ENCODE results near the gene SKIC2.

SKIC2 gene

DNA sequence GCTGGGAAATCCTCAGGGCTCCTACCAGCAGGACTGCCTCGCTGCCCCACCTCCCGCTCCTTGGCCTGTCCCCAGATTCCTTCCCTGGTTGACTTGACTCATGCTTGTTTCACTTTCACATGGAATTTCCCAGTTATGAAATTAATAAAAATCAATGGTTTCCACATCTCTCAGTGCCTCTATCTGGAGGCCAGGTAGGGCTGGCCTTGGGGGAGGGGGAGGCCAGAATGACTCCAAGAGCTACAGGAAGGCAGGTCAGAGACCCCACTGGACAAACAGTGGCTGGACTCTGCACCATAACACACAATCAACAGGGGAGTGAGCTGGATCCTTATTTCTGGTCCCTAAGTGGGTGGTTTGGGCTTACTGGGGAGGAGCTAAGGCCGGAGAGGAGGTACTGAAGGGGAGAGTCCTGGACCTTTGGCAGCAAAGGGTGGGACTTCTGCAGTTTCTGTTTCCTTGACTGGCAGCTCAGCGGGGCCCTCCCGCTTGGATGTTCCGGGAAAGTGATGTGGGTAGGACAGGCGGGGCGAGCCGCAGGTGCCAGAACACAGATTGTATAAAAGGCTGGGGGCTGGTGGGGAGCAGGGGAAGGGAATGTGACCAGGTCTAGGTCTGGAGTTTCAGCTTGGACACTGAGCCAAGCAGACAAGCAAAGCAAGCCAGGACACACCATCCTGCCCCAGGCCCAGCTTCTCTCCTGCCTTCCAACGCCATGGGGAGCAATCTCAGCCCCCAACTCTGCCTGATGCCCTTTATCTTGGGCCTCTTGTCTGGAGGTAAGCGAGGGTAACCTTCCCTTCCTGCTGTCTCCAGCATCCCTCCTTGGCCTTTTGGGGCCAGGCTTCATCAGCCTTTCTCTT is 13.2 kb upstream of the SKIC2 start, which contains the start of gene CFB:
TSS of gene CFB (plus strand) at position 589 of the 863 bp plus-strand sequence. CDS start at position 716, 127 bp downstream.
- no peak for DNase-seq

DNA sequence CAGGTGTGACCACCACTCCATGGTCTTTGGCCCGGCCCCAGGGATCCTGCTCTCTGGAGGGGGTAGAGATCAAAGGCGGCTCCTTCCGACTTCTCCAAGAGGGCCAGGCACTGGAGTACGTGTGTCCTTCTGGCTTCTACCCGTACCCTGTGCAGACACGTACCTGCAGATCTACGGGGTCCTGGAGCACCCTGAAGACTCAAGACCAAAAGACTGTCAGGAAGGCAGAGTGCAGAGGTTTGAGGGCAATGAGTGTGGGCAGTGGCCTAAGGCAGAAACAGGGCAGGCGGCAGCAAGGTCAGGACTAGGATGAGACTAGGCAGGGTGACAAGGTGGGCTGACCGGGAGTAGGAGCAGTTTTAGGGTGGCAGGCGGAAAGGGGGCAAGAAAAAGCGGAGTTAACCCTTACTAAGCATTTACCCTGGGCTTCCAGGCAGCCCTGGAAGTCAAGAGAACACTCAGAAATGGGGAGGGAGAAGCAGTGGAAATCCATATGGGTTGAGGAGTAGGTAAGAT is 12.5 kb upstream of the SKIC2 start:
- no peak for DNase-seq

- DNase-seq: no peak
Measured at GRCh38 chr6:31947070-31947675, 11.8 kb upstream of the SKIC2 start.

- DNase-seq: no peak
Measured at GRCh38 chr6:31947864-31948263, 11.1 kb upstream of the SKIC2 start.

DNA sequence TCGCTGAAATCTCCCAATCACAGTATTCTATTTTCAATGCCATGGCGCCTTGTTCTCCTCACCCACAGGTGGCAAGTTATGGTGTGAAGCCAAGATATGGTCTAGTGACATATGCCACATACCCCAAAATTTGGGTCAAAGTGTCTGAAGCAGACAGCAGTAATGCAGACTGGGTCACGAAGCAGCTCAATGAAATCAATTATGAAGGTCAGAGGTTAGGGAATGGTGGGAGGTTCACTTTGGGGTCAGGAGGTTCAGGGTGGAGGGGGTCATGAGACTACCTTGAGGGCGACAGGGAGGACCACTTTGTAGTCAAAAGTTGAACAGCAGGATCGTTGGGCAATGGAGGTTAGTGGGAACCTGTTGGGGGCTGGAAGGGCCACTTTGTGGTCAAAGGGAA is 10.7 kb upstream of the SKIC2 start:
- no peak for DNase-seq

DNA sequence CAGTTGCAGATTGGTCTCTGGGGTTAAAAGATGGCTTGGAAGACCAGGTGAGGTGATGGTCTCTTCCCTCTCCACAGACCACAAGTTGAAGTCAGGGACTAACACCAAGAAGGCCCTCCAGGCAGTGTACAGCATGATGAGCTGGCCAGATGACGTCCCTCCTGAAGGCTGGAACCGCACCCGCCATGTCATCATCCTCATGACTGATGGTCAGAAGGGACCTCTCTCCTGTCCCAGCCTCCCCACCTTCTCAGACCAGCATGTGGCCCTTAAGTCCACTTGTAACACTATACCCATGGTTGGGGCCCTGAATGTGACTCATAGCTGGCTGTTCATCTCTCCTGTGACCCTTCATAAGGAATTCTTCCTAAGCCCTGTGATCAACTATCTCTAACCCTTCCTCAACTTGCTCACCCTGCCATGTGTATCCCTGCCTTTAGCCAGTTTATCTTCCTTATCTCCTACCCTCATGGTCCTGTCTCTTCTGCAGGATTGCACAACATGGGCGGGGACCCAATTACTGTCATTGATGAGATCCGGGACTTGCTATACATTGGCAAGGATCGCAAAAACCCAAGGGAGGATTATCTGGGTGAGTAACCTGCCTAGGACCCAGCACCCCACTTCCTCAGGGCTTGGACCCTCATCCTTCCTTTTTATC is 10.1 kb upstream of the SKIC2 start:
- no peak for DNase-seq

GRCh38 chr6:31949926-31950548 is 8.9 kb upstream of the SKIC2 start:
- DNase-seq: no peak

DNA sequence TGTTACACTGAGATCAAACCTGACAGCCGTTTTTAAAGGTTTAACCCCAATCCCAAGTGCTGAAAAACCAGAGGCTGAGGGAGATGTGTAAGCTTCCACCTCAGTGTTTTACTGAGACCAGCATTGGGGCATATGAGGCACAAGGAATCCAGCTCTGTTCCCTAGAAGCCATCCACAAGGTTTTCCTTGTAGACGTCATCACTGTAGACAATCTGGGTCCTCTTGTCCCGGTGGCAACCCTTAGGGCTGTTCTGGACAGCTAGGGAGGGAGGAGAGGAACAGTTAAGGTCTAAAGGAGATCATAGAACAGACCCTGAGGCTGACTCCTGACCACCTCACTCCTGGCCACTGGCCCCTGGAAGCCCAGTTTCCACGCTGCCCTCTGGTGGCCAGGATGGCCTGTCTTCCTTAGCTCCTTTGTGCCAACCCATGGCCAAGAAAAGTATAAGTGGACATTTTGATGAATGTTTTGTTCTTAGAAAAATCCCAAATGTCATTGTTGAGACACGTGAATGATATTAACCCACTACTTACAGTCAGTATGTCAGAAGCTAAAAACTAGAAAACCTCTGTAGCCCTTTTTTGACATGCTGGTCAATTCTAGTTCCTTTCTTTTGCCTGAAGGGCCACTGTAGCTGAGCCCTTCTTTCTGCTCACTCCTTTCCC is 6.7 kb upstream of the SKIC2 start:
- DNase-seq: peak; percentile 37

DNA sequence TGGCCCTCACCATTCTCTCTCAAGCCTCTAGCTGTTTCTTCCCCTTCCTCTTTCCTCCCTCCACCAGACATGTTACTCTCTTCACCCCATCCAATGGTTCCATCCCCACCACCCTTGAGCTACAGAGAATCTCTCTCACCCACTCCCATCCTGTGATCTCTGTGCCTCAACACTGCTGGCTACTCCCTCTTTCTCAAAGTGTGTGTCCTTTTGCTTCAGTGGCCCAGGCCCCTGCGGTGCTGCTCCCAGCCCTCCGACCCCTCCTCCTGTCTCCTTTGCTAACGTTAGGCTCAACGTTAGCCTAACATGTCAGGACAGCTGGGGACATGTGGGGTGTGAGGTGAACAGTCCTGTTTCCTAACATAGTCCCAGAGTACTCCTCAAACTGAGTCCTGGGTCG is 6.1 kb upstream of the SKIC2 start:
- DNase-seq: no peak

DNA sequence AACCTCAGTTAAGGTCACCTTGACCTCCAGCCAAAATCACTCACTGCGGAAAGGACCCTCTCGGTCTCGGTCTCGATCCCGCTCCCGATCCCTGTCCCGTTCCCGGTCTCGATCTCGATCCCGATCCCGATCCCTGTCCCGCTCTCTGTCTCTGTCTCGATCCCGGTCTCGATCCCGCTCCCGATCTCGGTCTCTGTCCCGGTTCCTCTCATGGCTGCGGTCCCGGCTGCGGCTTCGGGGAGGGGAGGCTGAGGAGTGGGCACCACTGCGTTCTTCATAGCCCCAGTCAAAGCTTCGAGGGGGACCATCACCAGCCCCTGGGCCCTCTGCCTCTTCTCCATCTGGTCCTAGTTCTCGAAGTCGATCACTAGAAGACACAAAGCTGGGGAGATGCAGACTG is 4.5 kb upstream of the SKIC2 start:
- no peak for DNase-seq

GRCh38 chr6:31956796-31957195 is 2.2 kb upstream of the SKIC2 start:
- DNase-seq: no peak

DNA sequence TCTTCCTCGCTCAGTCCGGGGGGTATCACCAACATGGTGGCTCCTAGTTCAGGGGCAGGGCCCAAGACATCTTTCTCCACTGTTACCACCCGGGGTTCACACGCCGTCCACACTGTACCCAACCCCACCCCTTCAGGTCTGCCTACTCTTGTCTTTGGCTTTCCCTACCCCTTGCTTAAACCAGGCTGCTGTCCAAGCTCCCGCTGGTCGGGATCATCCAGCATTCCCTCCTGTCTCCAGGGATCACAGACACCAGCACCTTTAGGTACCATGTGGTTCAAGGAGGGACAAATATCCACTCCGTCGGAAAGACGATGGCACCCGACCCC is 599 bp upstream of the SKIC2 start:
- DNase-seq: no peak

- DNase-seq: no peak
Measured at GRCh38 chr6:31961616-31962015, 2.6 kb downstream of the SKIC2 start.

- no peak for DNase-seq
Measured at GRCh38 chr6:31963921-31964320, 4.9 kb downstream of the SKIC2 start.

DNA sequence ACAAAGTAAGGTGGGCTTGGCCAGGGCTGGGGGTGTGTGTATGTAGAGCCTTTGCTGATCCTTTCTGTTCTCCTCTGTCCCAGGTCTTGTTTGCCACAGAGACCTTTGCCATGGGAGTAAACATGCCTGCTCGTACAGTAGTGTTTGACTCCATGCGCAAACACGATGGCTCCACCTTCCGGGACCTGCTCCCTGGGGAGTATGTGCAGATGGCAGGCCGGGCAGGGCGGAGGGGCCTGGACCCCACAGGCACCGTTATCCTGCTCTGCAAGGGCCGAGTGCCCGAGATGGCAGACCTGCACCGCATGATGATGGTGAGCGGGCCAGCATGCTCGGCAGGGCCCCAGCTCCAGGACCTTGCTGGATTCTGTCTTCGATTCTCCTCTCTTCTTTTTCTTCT is 6.7 kb downstream of the SKIC2 start:
- DNase-seq: no peak

DNA sequence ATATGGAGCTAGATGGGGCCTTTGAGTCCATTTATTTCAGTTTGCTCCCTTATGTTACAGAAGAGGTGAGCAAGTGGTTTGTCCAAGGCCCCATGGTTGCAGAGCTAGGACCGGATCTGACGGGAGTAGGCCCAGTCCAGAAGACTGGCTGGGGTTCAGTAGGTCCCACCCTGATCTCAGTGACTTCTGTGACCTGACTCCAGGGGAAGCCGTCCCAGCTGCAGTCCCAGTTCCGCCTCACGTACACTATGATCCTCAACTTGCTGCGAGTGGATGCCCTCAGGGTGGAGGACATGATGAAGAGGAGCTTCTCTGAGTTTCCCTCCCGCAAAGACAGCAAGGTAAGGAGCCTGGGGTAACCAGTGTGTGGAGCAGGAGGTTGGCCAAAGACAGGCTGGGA is 7.5 kb downstream of the SKIC2 start:
- DNase-seq: no peak

- DNase-seq: no peak
Measured at GRCh38 chr6:31966997-31967925, 8.3 kb downstream of the SKIC2 start.

DNA sequence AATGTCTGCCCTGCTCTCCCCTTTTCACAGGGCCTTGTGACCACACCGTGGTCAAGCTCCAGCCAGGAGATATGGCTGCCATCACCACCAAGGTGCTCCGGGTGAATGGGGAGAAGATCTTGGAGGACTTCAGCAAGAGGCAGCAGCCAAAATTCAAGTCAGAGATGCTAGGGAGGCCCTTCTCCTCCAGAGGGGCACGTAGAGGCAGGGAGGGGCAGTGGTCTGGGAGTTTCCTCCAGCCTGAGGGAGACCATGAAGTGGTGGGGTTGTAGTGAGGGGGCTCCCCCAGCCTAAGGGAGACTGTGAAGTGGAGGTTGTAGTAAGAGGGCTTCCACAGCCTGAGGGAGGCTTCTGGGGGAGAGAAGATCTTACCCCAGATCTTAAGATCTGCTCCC is 8.9 kb downstream of the SKIC2 start:
- DNase-seq: no peak

GRCh38 chr6:31968326-31968725 is 9.4 kb downstream of the SKIC2 start:
- no peak for DNase-seq

GRCh38 chr6:31968791-31969711 is 10.1 kb downstream of the SKIC2 start:
- no peak for DNase-seq

Data from NCI-H146 (cell line).